Measurements from ENCODE around the gene MAP3K13. TPM values are rescaled to one million over a fixed set of nuclear protein-coding genes. Genes with fewer than 3 reads are reported as not detected.

Gene MAP3K13
- total and polyA plus RNA-seq, 2 of the 13 experiments (the other 11 are each of a cell fraction or from before 2014, with no cell fraction given) = 24.2 to 26.5 TPM

- intact Hi-C loops (cut with micrococcal nuclease; ENCODE audit: unreplicated experiment) = no loop called here
- no peaks in the 10 kb centered on the region for H3K36me3 ChIP-seq (replicated peaks in 1 of 2; ENCODE audit: control insufficient read depth in 1 of 2, insufficient read depth in 2 of 2, low read length in 2 of 2)
- no peaks in the 10 kb centered on the region for H3K27me3 ChIP-seq (ENCODE audit: control insufficient read depth in 1 of 2, insufficient read depth in 2 of 2, low read length in 2 of 2)
- H3K4me2 ChIP-seq (ENCODE audit: low read depth, low read length) = no peak overlapping the region
- H4K20me1 ChIP-seq (ENCODE audit: insufficient read depth, low read length) = no peaks in the 10 kb centered on the region
- peak; percentile 66 for ATAC-seq
- FAIRE-seq = no peak
- H3K79me2 ChIP-seq (ENCODE audit: insufficient read depth, low read length) = no peaks in the 10 kb centered on the region
- WGBS (ENCODE audit: low lambda C conversion rate) = 0% methylated on average over 1 of the region's 1 CpG
- no peak overlapping the region for H3K9ac ChIP-seq (ENCODE audit: insufficient read depth, low read depth, low read length)
- H3K4me1 ChIP-seq (ENCODE audit: insufficient read depth, low read length) = peaks cover 36% of the 10 kb centered on the region
- DNase-seq (ENCODE audit: low spot score) = peak; percentile 55
- H3K27ac ChIP-seq (ENCODE audit: extremely low read length, insufficient read depth, low read length) = peak overlapping the region; percentile 33
- no peaks in the 10 kb centered on the region for H3K9me3 ChIP-seq (ENCODE audit: low read length)
- no peak overlapping the region for H2AFZ ChIP-seq (ENCODE audit: low read length)
- POLR2A ChIA-PET = interaction anchor here (1.3 to 2.1 kb wide), 2 partner anchors 10 to 12 kb away, joined by 3 to 10 read pairs; no protein-coding TSS in a partner anchor
- no peak overlapping the region for H3K4me3 ChIP-seq (replicated peaks in 1 of 3; ENCODE audit: insufficient read depth in 1 of 3, low read depth in 2 of 3, low read length in 3 of 3)
- CTCF ChIA-PET (ENCODE audit: low intra/inter-chr PET ratio, low total read pairs) = no interaction called here
- in situ Hi-C loops (cut with HindIII; ENCODE audit: extremely low pct_ligation_motif_present, low pct_unique_long_range_greater_than_20kb) = no loop called here
- TF ChIP-seq WIZ (CRISPR knock-in tag; IDR thresholded peaks at IDR 0.05) (no peak), ZFP41 (CRISPR knock-in tag; IDR thresholded peaks at IDR 0.05; ENCODE audit: borderline replicate concordance) (no peak), ZBTB34 (CRISPR knock-in tag; IDR thresholded peaks at IDR 0.05) (no peak), ZNF432 (CRISPR knock-in tag; IDR thresholded peaks at IDR 0.05; ENCODE audit: borderline replicate concordance) (no peak), ZSCAN12 (CRISPR knock-in tag; IDR thresholded peaks at IDR 0.05) (no peak), ZNF777 (CRISPR knock-in tag; IDR thresholded peaks at IDR 0.05) (no peak), ETV5 (CRISPR knock-in tag; IDR thresholded peaks at IDR 0.05; ENCODE audit: borderline replicate concordance) (no peak), ZNF737 (CRISPR knock-in tag; IDR thresholded peaks at IDR 0.05; ENCODE audit: borderline replicate concordance) (no peak), ZKSCAN8 (CRISPR knock-in tag; IDR thresholded peaks at IDR 0.05; ENCODE audit: borderline replicate concordance) (no peak), ZNF451 (CRISPR knock-in tag; IDR thresholded peaks at IDR 0.05) (no peak), ADNP (CRISPR knock-in tag; IDR thresholded peaks at IDR 0.05) (no peak)
- no TSS peak for BruUV-seq (replicated peaks)
These were observed 44.8 kb upstream of the MAP3K13 start for GRCh38 chr3:185318141-185318540.

Measured in HepG2 (cell line).